K562 (cell line): ENCODE measurements around the gene HADH.

Source experiments
- CCNT2 ChIP-seq: IDR thresholded peaks from 2 replicates; pipeline ENCODE4 v1.6.1; 2011; ENCODE audit warnings: borderline replicate concordance, low read depth, mild to moderate bottlenecking, moderate library complexity, mixed read lengths, low read length; ENCODE audit not compliant: insufficient read length; ENCODE audit errors: extremely low read depth
- POLR2A ChIP-seq: fragments of 450-650 bp; conservative IDR thresholded peaks from 2 replicates; pipeline ENCODE4 v1.6.1; 2016
- SREBF2 ChIP-seq: sonication (generic); formaldehyde crosslinking; IDR thresholded peaks from 2 replicates; pipeline ENCODE4 v1.4.0; 2020; ENCODE audit warnings: mild to moderate bottlenecking, missing genetic modification reagents
- TF ChIP-seq, protein P1 (sequence below), 3 experiments: IDR thresholded peaks in 2 of 3; conservative IDR thresholded peaks in 1 of 3; 2 replicates each; pipeline ENCODE4 v1.5.1; 2011 to 2012; ENCODE audit warnings: low read length in 3 of 3, mild to moderate bottlenecking in 3 of 3, control low read depth in 2 of 3, improper control_type of control experiment in 1 of 3, inconsistent platforms in 1 of 3, low read depth in 1 of 3, mixed read lengths in 1 of 3, moderate library complexity in 1 of 3; ENCODE audit not compliant: insufficient read depth in 2 of 3
- TF ChIP-seq, protein P2 (sequence below): sonication (generic); formaldehyde crosslinking; IDR thresholded peaks from 2 replicates; pipeline ENCODE4 v1.8.1; 2023; ENCODE audit warnings: mild to moderate bottlenecking, missing genetic modification reagents
- TF ChIP-seq, protein P3 (sequence below): fragments of 450-650 bp; formaldehyde crosslinking; IDR thresholded peaks from 2 replicates; pipeline ENCODE4 v1.4.0; 2020; ENCODE audit warnings: mild to moderate bottlenecking

DNA sequence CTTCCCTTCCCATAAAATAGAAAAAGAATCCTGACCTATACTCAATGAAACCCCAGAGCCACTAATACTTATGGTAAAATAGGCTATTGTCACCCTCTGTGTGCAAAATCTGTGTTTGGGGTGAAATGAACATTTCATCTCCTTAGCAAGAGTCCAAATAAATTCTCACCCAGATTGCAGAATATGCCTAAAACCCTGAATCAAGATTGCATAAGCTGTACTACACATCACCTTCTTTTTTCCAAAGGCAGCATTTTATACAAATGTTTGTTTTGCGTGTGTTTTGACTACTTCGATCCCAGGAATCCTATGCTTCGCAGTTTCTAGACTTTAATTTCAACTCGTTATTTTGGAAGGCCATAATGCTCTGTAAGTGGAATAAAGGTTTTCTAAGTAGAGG is 12.2 kb upstream of the HADH start:
- TF ChIP-seq POLR2A (no peak), SREBF2 (CRISPR knock-in tag) (no peak), CCNT2 (no peak)
- TF ChIP-seq, protein P1, sequence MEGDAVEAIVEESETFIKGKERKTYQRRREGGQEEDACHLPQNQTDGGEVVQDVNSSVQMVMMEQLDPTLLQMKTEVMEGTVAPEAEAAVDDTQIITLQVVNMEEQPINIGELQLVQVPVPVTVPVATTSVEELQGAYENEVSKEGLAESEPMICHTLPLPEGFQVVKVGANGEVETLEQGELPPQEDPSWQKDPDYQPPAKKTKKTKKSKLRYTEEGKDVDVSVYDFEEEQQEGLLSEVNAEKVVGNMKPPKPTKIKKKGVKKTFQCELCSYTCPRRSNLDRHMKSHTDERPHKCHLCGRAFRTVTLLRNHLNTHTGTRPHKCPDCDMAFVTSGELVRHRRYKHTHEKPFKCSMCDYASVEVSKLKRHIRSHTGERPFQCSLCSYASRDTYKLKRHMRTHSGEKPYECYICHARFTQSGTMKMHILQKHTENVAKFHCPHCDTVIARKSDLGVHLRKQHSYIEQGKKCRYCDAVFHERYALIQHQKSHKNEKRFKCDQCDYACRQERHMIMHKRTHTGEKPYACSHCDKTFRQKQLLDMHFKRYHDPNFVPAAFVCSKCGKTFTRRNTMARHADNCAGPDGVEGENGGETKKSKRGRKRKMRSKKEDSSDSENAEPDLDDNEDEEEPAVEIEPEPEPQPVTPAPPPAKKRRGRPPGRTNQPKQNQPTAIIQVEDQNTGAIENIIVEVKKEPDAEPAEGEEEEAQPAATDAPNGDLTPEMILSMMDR (IDR thresholded peaks at IDR 0.05 in 2 of 3, conservative IDR thresholded peaks at IDR 0.05 in 1 of 3; ENCODE audit: insufficient read depth in 2 of 3, low read depth in 1 of 3, low read length in 3 of 3): no peak
- TF ChIP-seq, protein P2, sequence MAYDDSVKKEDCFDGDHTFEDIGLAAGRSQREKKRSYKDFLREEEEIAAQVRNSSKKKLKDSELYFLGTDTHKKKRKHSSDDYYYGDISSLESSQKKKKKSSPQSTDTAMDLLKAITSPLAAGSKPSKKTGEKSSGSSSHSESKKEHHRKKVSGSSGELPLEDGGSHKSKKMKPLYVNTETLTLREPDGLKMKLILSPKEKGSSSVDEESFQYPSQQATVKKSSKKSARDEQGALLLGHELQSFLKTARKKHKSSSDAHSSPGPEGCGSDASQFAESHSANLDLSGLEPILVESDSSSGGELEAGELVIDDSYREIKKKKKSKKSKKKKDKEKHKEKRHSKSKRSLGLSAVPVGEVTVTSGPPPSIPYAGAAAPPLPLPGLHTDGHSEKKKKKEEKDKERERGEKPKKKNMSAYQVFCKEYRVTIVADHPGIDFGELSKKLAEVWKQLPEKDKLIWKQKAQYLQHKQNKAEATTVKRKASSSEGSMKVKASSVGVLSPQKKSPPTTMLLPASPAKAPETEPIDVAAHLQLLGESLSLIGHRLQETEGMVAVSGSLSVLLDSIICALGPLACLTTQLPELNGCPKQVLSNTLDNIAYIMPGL: no peak
- TF ChIP-seq, protein P3, sequence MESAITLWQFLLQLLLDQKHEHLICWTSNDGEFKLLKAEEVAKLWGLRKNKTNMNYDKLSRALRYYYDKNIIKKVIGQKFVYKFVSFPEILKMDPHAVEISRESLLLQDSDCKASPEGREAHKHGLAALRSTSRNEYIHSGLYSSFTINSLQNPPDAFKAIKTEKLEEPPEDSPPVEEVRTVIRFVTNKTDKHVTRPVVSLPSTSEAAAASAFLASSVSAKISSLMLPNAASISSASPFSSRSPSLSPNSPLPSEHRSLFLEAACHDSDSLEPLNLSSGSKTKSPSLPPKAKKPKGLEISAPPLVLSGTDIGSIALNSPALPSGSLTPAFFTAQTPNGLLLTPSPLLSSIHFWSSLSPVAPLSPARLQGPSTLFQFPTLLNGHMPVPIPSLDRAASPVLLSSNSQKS (CRISPR knock-in tag): no peak
